Ovary (tissue), 9 donors: Measurements from ENCODE around the gene FMNL1. TPM values are rescaled to one million over a fixed set of nuclear protein-coding genes. Genes with fewer than 3 reads are reported as not detected.
A peak's percentile ranks its signal among the peaks of the same experiment; 100 is the strongest.

ENCODE experiments used
- DNase-seq, 5 donors: peaks; one replicate each; pipeline ENCODE4 v3.0.0-alpha.2; 2019 to 2020
- H3K27ac ChIP-seq, 2 donors: fragments of 200-600 bp; one replicate each; pipeline versions ENCODE4 v1.5.1 to v1.8.0; 2019 to 2022
- H3K27me3 ChIP-seq: fragments of 200-600 bp; one replicate; pipeline ENCODE4 v1.8.0; 2022
- H3K36me3 ChIP-seq: fragments of 200-600 bp; sonication (generic); one replicate; pipeline ENCODE4 v1.5.1; 2019
- H3K4me1 ChIP-seq: one replicate; pipeline ENCODE4 v1.8.1; 2013; ENCODE audit warnings: mild to moderate bottlenecking, moderate library complexity; ENCODE audit not compliant: insufficient read depth
- H3K4me3 ChIP-seq: fragments of 200-600 bp; sonication (generic); one replicate; pipeline ENCODE4 v1.5.1; 2017
- H3K9me3 ChIP-seq, 2 donors: fragments of 200-600 bp in 1 of 2; sonication (generic) in 1 of 2; one replicate each; pipeline versions ENCODE4 v1.5.1 to v1.8.1; 2013 to 2019; ENCODE audit warnings: mild to moderate bottlenecking in 1 of 2, moderate library complexity in 1 of 2
- CTCF ChIP-seq, 3 donors: fragments of 450-650 bp in 2 of 3; fragments of 200-600 bp in 1 of 3; IDR thresholded peaks; one replicate each; pipeline versions ENCODE4 v1.5.1 to v1.8.0; 2016 to 2022; ENCODE audit warnings: antibody characterized with exemption in 3 of 3, mild to moderate bottlenecking in 1 of 3
- EP300 ChIP-seq: sonication (generic); formaldehyde crosslinking; IDR thresholded peaks from one replicate; pipeline ENCODE4 v1.6.1; 2017; ENCODE audit warnings: antibody characterized with exemption
- POLR2A ChIP-seq: fragments of 450-650 bp; IDR thresholded peaks from one replicate; pipeline ENCODE4 v1.6.1; 2017; ENCODE audit warnings: antibody characterized with exemption, mild to moderate bottlenecking, moderate library complexity
- WGBS, 3 donors: extraction: QIAGEN DNeasy Blood & Tissue Kit in 1 of 3; methylation state at CpG; one replicate each; pipeline versions ENCODE4 v1.1.5 to v1.1.7; 2013 to 2017; 5-methylcytosine and 5-hydroxymethylcytosine counted together
- intact Hi-C, 4 donors: fragments of 100-400 bp; cut with DNase I; formaldehyde crosslinking; loops; one replicate each; pipeline versions ENCODE4 v1.11.0 to v1.15.1; 2022 to 2023
- polyA plus RNA-seq, 2 donors: library from polyadenylated mRNA; stranded (reverse); fragments of 200-250 nt in 1 of 2; fragments of 350-450 nt in 1 of 2; fragmentation: Illumina TruSeq in 1 of 2; extraction: RNeasy Lipid Tissue Mini Kit (QIAGEN cat#74804) in 1 of 2; gene quantifications; one replicate each; pipeline ENCODE4 v1.2.3, GENCODE V29; 2013 to 2014
- total RNA-seq, 7 donors: library from RNA; depleted of rRNA in 2 of 7; stranded (reverse); fragments of >200 nt in 2 of 7; fragmentation: NEBNext Ultra II Directional in 3 of 7; extraction: Animal tissue kit (Norgen Biotek cat#: 25700) in 3 of 7; gene quantifications; one replicate each; pipeline versions ENCODE4 v1.1.0 to v1.2.4, GENCODE V29; 2016 to 2023
- donor health status: DM: no; HTN: no; CAD: no; lungs with moderate emphysema.
- donor health status: DM: no; HTN: no; CAD: no.
- donor health status: Bipolar disorder and iron deficiency.
- donor health status: DM: yes; HTN: yes; CAD: no.
- donor health status: DM: no; HTN: no; CAD: no.
- donor health status: DM: yes; HTN: yes; CAD: no.

Gene FMNL1
- total and polyA plus RNA-seq, 9 donors: 2.1 to 24.0 (median 6.1) TPM

- WGBS, 3 donors: 71 to 83% (median 79%) methylated on average over 8 of the region's 8 CpGs
- H3K36me3 ChIP-seq: no peaks in the 10 kb centered on the region
- DNase-seq: no peak
- no peak overlapping the region for H3K4me3 ChIP-seq
- no peaks in the 10 kb centered on the region for H3K9me3 ChIP-seq
- no peaks in the 10 kb centered on the region for H3K27me3 ChIP-seq
- TF ChIP-seq POLR2A (no peak), CTCF (IDR thresholded peaks at IDR 0.05) (no peak), EP300 (no peak)
- no peak overlapping the region for H3K27ac ChIP-seq
- H3K4me1 ChIP-seq: no peaks in the 10 kb centered on the region
- intact Hi-C loops: loop anchor here in 3 of 4 donors (10.0 kb wide), 2 partner anchors 47 to 607 kb away; no protein-coding TSS in a partner anchor
Measured at GRCh38 chr17:45227101-45227925, 5.6 kb downstream of the FMNL1 start.

GRCh38 chr17:45227926-45228762 lies 6.5 kb downstream of the FMNL1 start:
- no peaks in the 10 kb centered on the region for H3K27me3 ChIP-seq
- no peaks in the 10 kb centered on the region for H3K4me1 ChIP-seq
- no peak overlapping the region for H3K27ac ChIP-seq
- no peak for DNase-seq
- intact Hi-C loops: loop anchor here in 3 of 4 donors (10.0 kb wide), 2 partner anchors 47 to 607 kb away; no protein-coding TSS in a partner anchor
- H3K36me3 ChIP-seq: no peaks in the 10 kb centered on the region
- H3K9me3 ChIP-seq: no peaks in the 10 kb centered on the region
- TF ChIP-seq EP300 (no peak), CTCF (IDR thresholded peaks at IDR 0.05) (no peak), POLR2A (no peak)
- no peak overlapping the region for H3K4me3 ChIP-seq
- WGBS, 3 donors: 65 to 75% (median 68%) methylated on average over 17 of the region's 17 CpGs

GRCh38 chr17:45228763-45229539 lies 7.3 kb downstream of the FMNL1 start:
- H3K9me3 ChIP-seq: no peaks in the 10 kb centered on the region
- H3K27ac ChIP-seq: no peak overlapping the region
- intact Hi-C loops: loop anchor here in 3 of 4 donors (10.0 kb wide), 2 partner anchors 46 to 606 kb away; no protein-coding TSS in a partner anchor
- DNase-seq: peak; percentile 61 to 81 (median 74)
- H3K36me3 ChIP-seq: no peaks in the 10 kb centered on the region
- no peaks in the 10 kb centered on the region for H3K4me1 ChIP-seq
- H3K4me3 ChIP-seq: no peak overlapping the region
- WGBS, 3 donors: 60 to 73% (median 61%) methylated on average over 19 of the region's 19 CpGs
- no peak for TF ChIP-seq EP300
- TF ChIP-seq CTCF (IDR thresholded peaks at IDR 0.05): no peak
- TF ChIP-seq POLR2A: no peak
- no peaks in the 10 kb centered on the region for H3K27me3 ChIP-seq
